Vagina (tissue), 2 donors: ENCODE results near the gene RALGAPB. TPM values are rescaled to one million over a fixed set of nuclear protein-coding genes. Genes with fewer than 3 reads are reported as not detected.

Source experiments
- DNase-seq, 2 donors: peaks; one replicate each; pipeline ENCODE4 v3.0.0-alpha.2; 2017; ENCODE audit errors: extremely low spot score in 2 of 2
- H3K27ac ChIP-seq: fragments of 200-600 bp; sonication (generic); one replicate; pipeline ENCODE4 v1.5.1; 2019
- H3K27me3 ChIP-seq: fragments of 200-600 bp; sonication (generic); one replicate; pipeline ENCODE4 v1.5.1; 2019
- H3K36me3 ChIP-seq, 2 donors: fragments of 200-600 bp; sonication (generic); one replicate each; pipeline ENCODE4 v1.5.1; 2017 to 2019
- H3K4me1 ChIP-seq: fragments of 200-600 bp; sonication (generic); one replicate; pipeline ENCODE4 v1.5.1; 2019
- H3K4me3 ChIP-seq, 2 donors: fragments of 200-600 bp; sonication (generic); 1 replicate in 1 of 2; 2 replicates in 1 of 2; pipeline ENCODE4 v1.5.1; 2016 to 2019
- H3K9me3 ChIP-seq: fragments of 200-600 bp; sonication (generic); one replicate; pipeline ENCODE4 v1.5.1; 2019
- CTCF ChIP-seq, 3 experiments: fragments of 450-650 bp in 2 of 3; fragments of 200-600 bp in 1 of 3; sonication (generic) in 1 of 3; IDR thresholded peaks; one replicate each; pipeline ENCODE4 v1.5.1; 2017 to 2019; ENCODE audit warnings: antibody characterized with exemption in 3 of 3, mild to moderate bottlenecking in 2 of 3, moderate library complexity in 2 of 3
- POLR2A ChIP-seq, 2 donors: fragments of 450-650 bp; IDR thresholded peaks; one replicate each; pipeline ENCODE4 v1.6.1; 2017; ENCODE audit warnings: antibody characterized with exemption in 2 of 2, mild to moderate bottlenecking in 2 of 2, moderate library complexity in 2 of 2
- POLR2AphosphoS5 ChIP-seq, 2 donors: sonication (generic); formaldehyde crosslinking; IDR thresholded peaks; one replicate each; pipeline ENCODE4 v1.9.0; 2017; ENCODE audit warnings: antibody characterized with exemption in 2 of 2, mild to moderate bottlenecking in 2 of 2, low read depth in 1 of 2; ENCODE audit not compliant: insufficient read depth in 1 of 2
- intact Hi-C: fragments of 100-400 bp; cut with DNase I; formaldehyde crosslinking; loops from one replicate; pipeline ENCODE4 v1.15.1; 2023
- total RNA-seq: library from RNA; depleted of rRNA; stranded (reverse); fragments of >200 nt; gene quantifications from one replicate; pipeline ENCODE4 v1.2.3, GENCODE V29; 2016

The RALGAPB gene
- total RNA-seq, 1 donor from 2014 or later: 45.2 TPM

- no peak overlapping the region for H3K4me3 ChIP-seq
- DNase-seq: no peak
- H3K36me3 ChIP-seq: no peaks in the 10 kb centered on the region
- TF ChIP-seq CTCF (IDR thresholded peaks at IDR 0.05) (no peak), POLR2A (IDR thresholded peaks at IDR 0.05) (no peak), POLR2AphosphoS5 (IDR thresholded peaks at IDR 0.05; ENCODE audit: insufficient read depth in 1 of 2, low read depth in 1 of 2) (no peak)
- H3K27me3 ChIP-seq: no peaks in the 10 kb centered on the region
- no peaks in the 10 kb centered on the region for H3K4me1 ChIP-seq
- intact Hi-C loops: no loop called here
- no peak overlapping the region for H3K27ac ChIP-seq
- H3K9me3 ChIP-seq: no peaks in the 10 kb centered on the region
These were observed 110.7 kb downstream of the RALGAPB start for GRCh38 chr20:38583306-38583705.

GRCh38 chr20:38584099-38584763 lies 111.6 kb downstream of the RALGAPB start:
- no peak overlapping the region for H3K4me3 ChIP-seq
- DNase-seq: no peak
- no peak overlapping the region for H3K27ac ChIP-seq
- no peaks in the 10 kb centered on the region for H3K27me3 ChIP-seq
- H3K4me1 ChIP-seq: no peaks in the 10 kb centered on the region
- no peaks in the 10 kb centered on the region for H3K36me3 ChIP-seq
- intact Hi-C loops: no loop called here
- TF ChIP-seq POLR2AphosphoS5 (IDR thresholded peaks at IDR 0.05; ENCODE audit: insufficient read depth in 1 of 2, low read depth in 1 of 2) (no peak), CTCF (IDR thresholded peaks at IDR 0.05) (no peak), POLR2A (IDR thresholded peaks at IDR 0.05) (no peak)
- H3K9me3 ChIP-seq: no peaks in the 10 kb centered on the region

- no peak for TF ChIP-seq CTCF (IDR thresholded peaks at IDR 0.05)
- no peak for TF ChIP-seq POLR2A (IDR thresholded peaks at IDR 0.05)
- no peak for TF ChIP-seq POLR2AphosphoS5 (IDR thresholded peaks at IDR 0.05; ENCODE audit: insufficient read depth in 1 of 2, low read depth in 1 of 2)
- H3K36me3 ChIP-seq: no peaks in the 10 kb centered on the region
- intact Hi-C loops: no loop called here
- H3K27ac ChIP-seq: no peak overlapping the region
- no peaks in the 10 kb centered on the region for H3K27me3 ChIP-seq
- H3K9me3 ChIP-seq: no peaks in the 10 kb centered on the region
- H3K4me3 ChIP-seq: no peak overlapping the region
- H3K4me1 ChIP-seq: no peaks in the 10 kb centered on the region
- DNase-seq: no peak
These were observed 112.9 kb downstream of the RALGAPB start for GRCh38 chr20:38585404-38586180.

- H3K9me3 ChIP-seq: no peaks in the 10 kb centered on the region
- no peaks in the 10 kb centered on the region for H3K36me3 ChIP-seq
- H3K4me1 ChIP-seq: no peaks in the 10 kb centered on the region
- TF ChIP-seq POLR2AphosphoS5 (IDR thresholded peaks at IDR 0.05; ENCODE audit: insufficient read depth in 1 of 2, low read depth in 1 of 2) (no peak), CTCF (IDR thresholded peaks at IDR 0.05) (no peak), POLR2A (IDR thresholded peaks at IDR 0.05) (no peak)
- no peak for DNase-seq
- H3K27ac ChIP-seq: no peak overlapping the region
- intact Hi-C loops: no loop called here
- no peak overlapping the region for H3K4me3 ChIP-seq
- H3K27me3 ChIP-seq: no peaks in the 10 kb centered on the region
These were observed 113.5 kb downstream of the RALGAPB start for GRCh38 chr20:38586181-38586525.

GRCh38 chr20:38588303-38588702 lies 115.7 kb downstream of the RALGAPB start:
- Histone ChIP-seq H3K9me3 (no peaks in the 10 kb centered on the region), H3K4me3 (no peak overlapping the region), H3K27ac (no peak overlapping the region), H3K27me3 (no peaks in the 10 kb centered on the region), H3K4me1 (no peaks in the 10 kb centered on the region), H3K36me3 (no peaks in the 10 kb centered on the region)
- TF ChIP-seq POLR2AphosphoS5 (IDR thresholded peaks at IDR 0.05; ENCODE audit: insufficient read depth in 1 of 2, low read depth in 1 of 2) (no peak), POLR2A (IDR thresholded peaks at IDR 0.05) (no peak), CTCF (IDR thresholded peaks at IDR 0.05) (no peak)
- intact Hi-C loops: no loop called here
- DNase-seq: no peak
